Hepatocyte (in vitro differentiated cells): ENCODE data around the gene SYT8. TPM values are rescaled to one million over a fixed set of nuclear protein-coding genes. Genes with fewer than 3 reads are reported as not detected.

Experiments used
- DNase-seq: peaks from one replicate; pipeline ENCODE4 v3.0.0-alpha.2; 2016; ENCODE audit warnings: low spot score
- H2AFZ ChIP-seq: fragments of 200-600 bp; sonication (generic); 2 replicates; pipeline ENCODE4 v1.6.0; 2016; ENCODE audit warnings: antibody characterized with exemption, mild to moderate bottlenecking
- H3K27ac ChIP-seq: fragments of 200-600 bp; sonication (generic); 2 replicates; pipeline ENCODE4 v1.5.1; 2016; ENCODE audit warnings: mild to moderate bottlenecking
- H3K27me3 ChIP-seq: fragments of 200-600 bp; sonication (generic); 2 replicates; pipeline ENCODE4 v1.6.1; 2016
- H3K36me3 ChIP-seq: fragments of 200-600 bp; sonication (generic); replicated peaks from 2 replicates; pipeline ENCODE4 v1.5.1; 2016; ENCODE audit warnings: low read depth; ENCODE audit not compliant: insufficient read depth
- H3K4me1 ChIP-seq: fragments of 200-600 bp; sonication (generic); 2 replicates; pipeline ENCODE4 v1.5.1; 2016; ENCODE audit warnings: mild to moderate bottlenecking, moderate library complexity; ENCODE audit not compliant: insufficient read depth
- H3K4me2 ChIP-seq: fragments of 200-600 bp; sonication (generic); 2 replicates; pipeline ENCODE4 v1.6.0; 2016
- H3K4me3 ChIP-seq: fragments of 200-600 bp; sonication (generic); 2 replicates; pipeline ENCODE4 v1.5.1; 2016; ENCODE audit warnings: mild to moderate bottlenecking
- H3K79me2 ChIP-seq: fragments of 200-600 bp; sonication (generic); 2 replicates; pipeline ENCODE4 v1.6.0; 2017; ENCODE audit warnings: mild to moderate bottlenecking
- H3K9me2 ChIP-seq: fragments of 200-600 bp; sonication (generic); replicated peaks from 2 replicates; pipeline ENCODE4 v1.6.0; 2017; ENCODE audit warnings: mild to moderate bottlenecking; ENCODE audit not compliant: insufficient read depth
- H3K9me3 ChIP-seq: fragments of 200-600 bp; sonication (generic); 2 replicates; pipeline ENCODE4 v1.5.1; 2016; ENCODE audit warnings: low read depth, mild to moderate bottlenecking
- H4K20me1 ChIP-seq: fragments of 200-600 bp; sonication (generic); 2 replicates; pipeline ENCODE4 v1.6.0; 2016; ENCODE audit warnings: mild to moderate bottlenecking; ENCODE audit not compliant: insufficient read depth, poor library complexity, severe bottlenecking
- CTCF ChIP-seq: fragments of 200-600 bp; sonication (generic); IDR thresholded peaks from 2 replicates; pipeline ENCODE4 v1.5.1; 2016; ENCODE audit warnings: antibody characterized with exemption, mild to moderate bottlenecking; ENCODE audit not compliant: poor library complexity
- EZH2 ChIP-seq: fragments of 200-600 bp; sonication (generic); IDR thresholded peaks from 2 replicates; pipeline ENCODE4 v1.6.1; 2016; ENCODE audit warnings: antibody characterized with exemption, mild to moderate bottlenecking, borderline replicate concordance
- EZH2phosphoT487 ChIP-seq: fragments of 200-600 bp; sonication (generic); IDR thresholded peaks from one replicate; pipeline ENCODE4 v1.6.1; 2018; ENCODE audit warnings: antibody characterized with exemption, mild to moderate bottlenecking, low read depth, moderate library complexity; ENCODE audit not compliant: unreplicated experiment, severe bottlenecking
- WGBS: methylation state at CpG from one replicate; pipeline ENCODE4 v1.1.6; 2016; ENCODE audit warnings: low lambda C conversion rate; ENCODE audit errors: missing lambda C conversion rate; 5-methylcytosine and 5-hydroxymethylcytosine counted together
- polyA plus RNA-seq: library from polyadenylated mRNA; unstranded; fragments of >200 nt; fragmentation: Nextera tagmentation; extraction: Ambion mirVana; gene quantifications from 2 replicates; pipeline ENCODE4 v1.2.1, GENCODE V29; 2016
- total RNA-seq: library from RNA; depleted of rRNA; stranded (reverse); fragments of >200 nt; gene quantifications from 2 replicates; pipeline ENCODE4 v1.2.3, GENCODE V29; 2014

The SYT8 gene
- total and polyA plus RNA-seq, 2 experiments from 2014 or later = 6.3 to 29.2 TPM

- Histone ChIP-seq H3K4me1 (peaks cover 56% of the 10 kb centered on the region), H3K9me3 (no peaks in the 10 kb centered on the region), H4K20me1 (no peaks in the 10 kb centered on the region), H3K9me2 (no peaks in the 10 kb centered on the region), H3K4me3 (no peak overlapping the region), H3K36me3 (no peaks in the 10 kb centered on the region), H3K27me3 (no peaks in the 10 kb centered on the region), H3K79me2 (peaks cover 3% of the 10 kb centered on the region), H3K27ac (peak overlapping the region; percentile 100), H3K4me2 (no peak overlapping the region), H2AFZ (no peak overlapping the region)
- TF ChIP-seq EZH2phosphoT487 (no peak), EZH2 (no peak), CTCF (no peak)
- no peak for DNase-seq
- WGBS = 89% methylated on average over 10 of the region's 12 CpGs
These were observed 851 bp downstream of the SYT8 start for GRCh38 chr11:1835671-1836010.

- Histone ChIP-seq H3K4me3 (no peak overlapping the region), H2AFZ (no peak overlapping the region), H3K4me2 (no peak overlapping the region), H3K36me3 (no peaks in the 10 kb centered on the region), H3K9me2 (no peaks in the 10 kb centered on the region), H4K20me1 (no peaks in the 10 kb centered on the region), H3K4me1 (peaks cover 49% of the 10 kb centered on the region), H3K9me3 (no peaks in the 10 kb centered on the region), H3K27ac (no peak overlapping the region), H3K79me2 (peaks cover 2% of the 10 kb centered on the region), H3K27me3 (no peaks in the 10 kb centered on the region)
- 95% methylated on average over 38 of the region's 43 CpGs for WGBS
- no peak for DNase-seq
- TF ChIP-seq CTCF = no peak
- no peak for TF ChIP-seq EZH2
- TF ChIP-seq EZH2phosphoT487 = no peak
These were observed 1.5 kb downstream of the SYT8 start for GRCh38 chr11:1836011-1836945.

GRCh38 chr11:1837171-1838076, 2.6 kb downstream of the SYT8 start:
- H3K4me1 ChIP-seq = peaks cover 38% of the 10 kb centered on the region
- H3K9me3 ChIP-seq = no peaks in the 10 kb centered on the region
- DNase-seq = peak; percentile 91
- peak overlapping the region; percentile 6 for H3K4me2 ChIP-seq
- H3K36me3 ChIP-seq = no peaks in the 10 kb centered on the region
- no peak overlapping the region for H2AFZ ChIP-seq
- H3K79me2 ChIP-seq = no peaks in the 10 kb centered on the region
- TF ChIP-seq EZH2phosphoT487 (no peak), CTCF (peak; percentile 84), EZH2 (no peak)
- no peaks in the 10 kb centered on the region for H4K20me1 ChIP-seq
- no peak overlapping the region for H3K4me3 ChIP-seq
- H3K27ac ChIP-seq = peak overlapping the region; percentile 55
- WGBS = 69% methylated on average over 38 of the region's 38 CpGs
- no peaks in the 10 kb centered on the region for H3K9me2 ChIP-seq
- no peaks in the 10 kb centered on the region for H3K27me3 ChIP-seq
